NT2/D1 (cell line): ENCODE results near the gene FBL.
A peak's percentile ranks its signal among the peaks of the same experiment; 100 is the strongest.

ENCODE experiments used
- DNase-seq: peaks from one replicate; pipeline ENCODE4 v3.0.0-alpha.2; 2011; ENCODE audit warnings: low read depth, low spot score
- H3K27me3 ChIP-seq: 2 replicates; pipeline ENCODE4 v1.6.0; 2011; ENCODE audit warnings: mild to moderate bottlenecking; ENCODE audit not compliant: insufficient read length, insufficient read depth
- H3K36me3 ChIP-seq: 2 replicates; pipeline ENCODE4 v1.6.1; 2011; ENCODE audit warnings: mild to moderate bottlenecking, low read length, mixed read lengths; ENCODE audit not compliant: insufficient read depth, insufficient read length
- H3K4me1 ChIP-seq: 2 replicates; pipeline ENCODE4 v1.5.1; 2011; ENCODE audit not compliant: insufficient read depth, insufficient read length
- H3K4me3 ChIP-seq: 2 replicates; pipeline ENCODE4 v1.5.1; 2011; ENCODE audit warnings: low read depth; ENCODE audit not compliant: insufficient read length
- H3K9ac ChIP-seq: 2 replicates; pipeline ENCODE4 v1.6.0; 2011; ENCODE audit warnings: low read depth; ENCODE audit not compliant: insufficient read length
- H3K9me3 ChIP-seq: 2 replicates; pipeline ENCODE4 v1.5.1; 2011; ENCODE audit warnings: mild to moderate bottlenecking, low read length; ENCODE audit not compliant: insufficient read depth
- SUZ12 ChIP-seq: IDR thresholded peaks from 2 replicates; pipeline ENCODE4 v1.6.1; 2011; ENCODE audit not compliant: insufficient read length, insufficient read depth; ENCODE audit errors: extremely low read depth
- YY1 ChIP-seq: IDR thresholded peaks from 2 replicates; pipeline ENCODE4 v1.6.1; 2011; ENCODE audit not compliant: insufficient read length, insufficient read depth
- ZNF274 ChIP-seq: IDR thresholded peaks from 2 replicates; pipeline ENCODE4 v1.6.1; 2011; ENCODE audit warnings: mild to moderate bottlenecking, low read depth, low read length

FBL gene

GRCh38 chr19:39825531-39826076 is 20.6 kb downstream of the FBL start:
- no peak overlapping the region for H3K9ac ChIP-seq
- DNase-seq, result no peak
- H3K4me1 ChIP-seq, result no peaks in the 10 kb centered on the region
- no peak overlapping the region for H3K4me3 ChIP-seq
- TF ChIP-seq ZNF274, result no peak
- no peak for TF ChIP-seq YY1
- TF ChIP-seq SUZ12, result no peak
- peaks cover 45% of the 10 kb centered on the region for H3K36me3 ChIP-seq
- H3K9me3 ChIP-seq, result no peaks in the 10 kb centered on the region
- H3K27me3 ChIP-seq, result no peaks in the 10 kb centered on the region

- no peaks in the 10 kb centered on the region for H3K27me3 ChIP-seq
- DNase-seq, result no peak
- TF ChIP-seq YY1, result no peak
- no peak for TF ChIP-seq ZNF274
- no peak for TF ChIP-seq SUZ12
- no peak overlapping the region for H3K4me3 ChIP-seq
- no peaks in the 10 kb centered on the region for H3K4me1 ChIP-seq
- no peaks in the 10 kb centered on the region for H3K9me3 ChIP-seq
- H3K9ac ChIP-seq, result no peak overlapping the region
- peaks cover 40% of the 10 kb centered on the region for H3K36me3 ChIP-seq
Measured at GRCh38 chr19:39825093-39825463, 21.1 kb downstream of the FBL start.

GRCh38 chr19:39824143-39825092 is 21.8 kb downstream of the FBL start:
- Histone ChIP-seq H3K36me3 (peaks cover 34% of the 10 kb centered on the region), H3K9ac (peak overlapping the region; percentile 83), H3K9me3 (no peaks in the 10 kb centered on the region), H3K27me3 (no peaks in the 10 kb centered on the region), H3K4me1 (no peaks in the 10 kb centered on the region), H3K4me3 (peak overlapping the region; percentile 62)
- DNase-seq, result peak; percentile 88
- TF ChIP-seq ZNF274, result no peak
- no peak for TF ChIP-seq YY1
- no peak for TF ChIP-seq SUZ12

GRCh38 chr19:39823686-39824085 is 22.5 kb downstream of the FBL start:
- no peak for DNase-seq
- H3K27me3 ChIP-seq, result no peaks in the 10 kb centered on the region
- peak overlapping the region; percentile 83 for H3K9ac ChIP-seq
- no peak for TF ChIP-seq SUZ12
- no peak for TF ChIP-seq ZNF274
- no peak for TF ChIP-seq YY1
- no peaks in the 10 kb centered on the region for H3K4me1 ChIP-seq
- H3K4me3 ChIP-seq, result peak overlapping the region; percentile 62
- H3K9me3 ChIP-seq, result no peaks in the 10 kb centered on the region
- peaks cover 33% of the 10 kb centered on the region for H3K36me3 ChIP-seq

GRCh38 chr19:39820696-39821095 is 25.5 kb downstream of the FBL start:
- Histone ChIP-seq H3K9me3 (no peaks in the 10 kb centered on the region), H3K4me3 (no peak overlapping the region), H3K27me3 (no peaks in the 10 kb centered on the region), H3K9ac (no peak overlapping the region), H3K36me3 (peaks cover 13% of the 10 kb centered on the region), H3K4me1 (no peaks in the 10 kb centered on the region)
- DNase-seq, result no peak
- TF ChIP-seq SUZ12 (no peak), ZNF274 (no peak), YY1 (no peak)

- H3K9ac ChIP-seq, result no peak overlapping the region
- H3K4me3 ChIP-seq, result no peak overlapping the region
- no peaks in the 10 kb centered on the region for H3K27me3 ChIP-seq
- H3K36me3 ChIP-seq, result peaks cover 10% of the 10 kb centered on the region
- TF ChIP-seq YY1 (no peak), ZNF274 (no peak), SUZ12 (no peak)
- no peak for DNase-seq
- H3K9me3 ChIP-seq, result no peaks in the 10 kb centered on the region
- no peaks in the 10 kb centered on the region for H3K4me1 ChIP-seq
Measured at GRCh38 chr19:39819786-39820185, 26.4 kb downstream of the FBL start.

GRCh38 chr19:39818626-39819097 is 27.5 kb downstream of the FBL start:
- H3K9ac ChIP-seq, result no peak overlapping the region
- no peak for DNase-seq
- no peaks in the 10 kb centered on the region for H3K27me3 ChIP-seq
- peaks cover 10% of the 10 kb centered on the region for H3K36me3 ChIP-seq
- H3K9me3 ChIP-seq, result no peaks in the 10 kb centered on the region
- no peaks in the 10 kb centered on the region for H3K4me1 ChIP-seq
- H3K4me3 ChIP-seq, result no peak overlapping the region
- TF ChIP-seq SUZ12, result no peak
- TF ChIP-seq ZNF274, result no peak
- no peak for TF ChIP-seq YY1
